GM12873 (cell line): ENCODE data around the gene DAAM1.

Experiments used
- CTCF ChIP-seq: IDR thresholded peaks from 2 replicates; pipeline ENCODE4 v1.5.1; 2012; ENCODE audit warnings: low read depth, mild to moderate bottlenecking, moderate library complexity, low read length, control low read depth; ENCODE audit not compliant: insufficient read depth; ENCODE audit errors: missing control alignments

The DAAM1 gene

GRCh38 chr14:59217011-59217410 lies 28.5 kb downstream of the DAAM1 start:
- TF ChIP-seq CTCF, result no peak

GRCh38 chr14:59221568-59221967 lies 33.1 kb downstream of the DAAM1 start:
- TF ChIP-seq CTCF, result no peak

GRCh38 chr14:59224341-59224740 lies 35.9 kb downstream of the DAAM1 start:
- no peak for TF ChIP-seq CTCF

- no peak for TF ChIP-seq CTCF
Observed at GRCh38 chr14:59225281-59225680, 36.8 kb downstream of the DAAM1 start.

- no peak for TF ChIP-seq CTCF
Observed at GRCh38 chr14:59228421-59228820, 40.0 kb downstream of the DAAM1 start.

- no peak for TF ChIP-seq CTCF
Observed at GRCh38 chr14:59229653-59230406, 41.4 kb downstream of the DAAM1 start.

GRCh38 chr14:59236195-59236594 lies 47.7 kb downstream of the DAAM1 start:
- no peak for TF ChIP-seq CTCF

GRCh38 chr14:59238216-59238615 lies 49.7 kb downstream of the DAAM1 start:
- no peak for TF ChIP-seq CTCF
